Retinal pigment epithelial cell (primary cell): ENCODE data around the gene IPCEF1.

Experiments
- DNase-seq: peaks from one replicate; pipeline ENCODE4 v3.0.0-alpha.2; 2010; ENCODE audit warnings: low read depth
- H3K4me3 ChIP-seq: 2 replicates; pipeline ENCODE4 v1.5.1; 2011; ENCODE audit warnings: mild to moderate bottlenecking, low read length, control low read depth, moderate library complexity
- CTCF ChIP-seq: conservative IDR thresholded peaks from 2 replicates; pipeline ENCODE4 v1.5.1; 2011; ENCODE audit warnings: low read depth, low read length, control low read depth, inconsistent platforms

The IPCEF1 gene

GRCh38 chr6:154169193-154169847, 187.3 kb downstream of the IPCEF1 start:
- DNase-seq = no peak
- TF ChIP-seq CTCF = no peak
- no peak overlapping the region for H3K4me3 ChIP-seq

- no peak for DNase-seq
- TF ChIP-seq CTCF = no peak
- no peak overlapping the region for H3K4me3 ChIP-seq
Observed at GRCh38 chr6:154167126-154167525, 189.5 kb downstream of the IPCEF1 start.

DNA sequence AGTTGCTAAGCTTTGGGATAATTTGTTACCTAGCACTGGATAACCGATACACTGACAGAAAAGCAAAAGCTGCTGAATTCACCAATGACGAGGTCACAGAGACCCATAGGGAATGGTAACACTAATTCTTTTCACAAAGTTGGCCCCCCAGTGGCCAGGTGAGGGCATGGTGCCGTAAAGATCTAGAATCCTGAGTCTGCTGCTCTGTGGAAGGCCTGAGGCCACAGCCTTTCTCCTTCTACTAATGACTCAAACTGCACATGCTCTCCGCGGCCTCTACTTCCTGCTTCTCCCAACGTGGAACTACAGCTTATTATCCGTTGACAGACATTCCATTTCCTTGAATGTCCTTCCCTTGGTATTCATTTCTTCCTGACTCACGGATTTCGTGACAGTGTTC, 190.5 kb downstream of the IPCEF1 start:
- DNase-seq = no peak
- TF ChIP-seq CTCF = no peak
- H3K4me3 ChIP-seq = no peak overlapping the region

GRCh38 chr6:154165478-154165877, 191.1 kb downstream of the IPCEF1 start:
- DNase-seq = no peak
- TF ChIP-seq CTCF = no peak
- no peak overlapping the region for H3K4me3 ChIP-seq

DNA sequence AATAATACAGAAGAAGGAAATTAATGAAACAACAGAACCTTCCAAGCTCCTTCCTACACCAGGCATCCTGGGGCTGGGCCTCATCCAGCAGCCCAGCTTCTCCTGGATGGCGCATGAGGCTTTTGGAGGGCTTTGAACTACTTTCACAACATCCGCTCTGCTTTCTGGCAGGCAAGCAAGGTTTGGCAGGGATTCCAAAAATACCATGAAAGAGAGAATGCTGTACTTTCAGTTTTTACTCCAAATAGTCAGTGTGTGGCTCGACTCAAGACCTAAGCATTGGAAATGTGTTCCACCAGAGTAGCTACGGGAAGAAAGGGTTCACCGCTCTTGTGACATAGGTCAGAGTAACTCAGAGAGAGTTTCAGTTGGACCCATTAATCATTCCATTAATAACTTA, 192.2 kb downstream of the IPCEF1 start:
- TF ChIP-seq CTCF = no peak
- H3K4me3 ChIP-seq = no peak overlapping the region
- DNase-seq = peak; percentile 51

GRCh38 chr6:154161689-154162088, 194.9 kb downstream of the IPCEF1 start:
- no peak for DNase-seq
- H3K4me3 ChIP-seq = no peak overlapping the region
- no peak for TF ChIP-seq CTCF

DNA sequence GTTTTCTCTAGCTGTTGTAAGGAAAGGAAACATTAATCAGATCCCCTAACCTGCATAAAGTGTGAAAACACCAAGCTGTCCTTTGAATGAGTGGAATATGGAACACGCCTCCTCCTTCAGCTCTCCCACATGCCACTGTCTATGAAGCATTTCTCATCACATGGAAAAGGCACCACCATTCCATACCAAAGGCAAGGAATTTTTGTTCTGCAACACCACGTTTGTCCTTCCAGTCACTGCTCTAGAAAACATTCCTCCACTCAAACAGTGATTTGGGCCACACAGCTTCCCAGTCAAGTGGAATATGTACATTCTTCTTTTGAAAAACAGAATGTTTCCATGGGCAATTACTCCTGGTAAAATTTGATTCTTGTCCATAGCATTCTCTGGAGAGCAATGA, 197.5 kb downstream of the IPCEF1 start:
- no peak for DNase-seq
- no peak overlapping the region for H3K4me3 ChIP-seq
- no peak for TF ChIP-seq CTCF
